IMR-90 (cell line): ENCODE data around the gene TPGS2.

Source experiments
- MAFK ChIP-seq: IDR thresholded peaks from 2 replicates; pipeline ENCODE4 v1.6.1; 2012; ENCODE audit warnings: low read depth, low read length, improper control_type of control experiment
- MAZ ChIP-seq: IDR thresholded peaks from 2 replicates; pipeline ENCODE4 v1.6.1; 2012; ENCODE audit warnings: low read depth, mild to moderate bottlenecking, low read length, improper control_type of control experiment, moderate library complexity, borderline replicate concordance
- TF ChIP-seq, protein P1 (sequence below): fragments of 150-350 bp; IDR thresholded peaks from 2 replicates; pipeline ENCODE4 v1.6.1; 2017; ENCODE audit warnings: mild to moderate bottlenecking, antibody characterized with exemption, low read length, low read depth
- TF ChIP-seq, protein P2 (sequence below): conservative IDR thresholded peaks from 2 replicates; pipeline ENCODE4 v1.5.1; 2012; ENCODE audit warnings: mild to moderate bottlenecking, low read depth, low read length, improper control_type of control experiment

DNA sequence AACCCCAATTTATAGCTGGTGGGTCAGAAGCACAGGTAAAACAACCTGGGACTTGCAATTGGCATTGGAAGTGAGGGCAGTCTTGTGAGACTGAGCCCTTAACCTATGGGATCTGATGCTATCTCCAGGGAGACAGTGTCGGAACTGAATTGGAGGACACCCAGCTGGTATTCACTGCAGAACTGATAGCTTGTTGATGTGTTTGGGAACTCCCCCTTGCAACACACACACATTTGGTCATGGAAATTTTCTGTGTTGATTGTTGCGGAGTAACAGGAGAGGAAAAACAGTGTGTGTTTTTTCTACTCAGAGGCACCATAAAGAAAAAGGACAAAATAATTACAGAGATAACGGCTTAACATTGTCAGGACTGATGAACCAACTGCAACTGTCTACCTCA is 16.1 kb downstream of the TPGS2 start:
- TF ChIP-seq, protein P1, sequence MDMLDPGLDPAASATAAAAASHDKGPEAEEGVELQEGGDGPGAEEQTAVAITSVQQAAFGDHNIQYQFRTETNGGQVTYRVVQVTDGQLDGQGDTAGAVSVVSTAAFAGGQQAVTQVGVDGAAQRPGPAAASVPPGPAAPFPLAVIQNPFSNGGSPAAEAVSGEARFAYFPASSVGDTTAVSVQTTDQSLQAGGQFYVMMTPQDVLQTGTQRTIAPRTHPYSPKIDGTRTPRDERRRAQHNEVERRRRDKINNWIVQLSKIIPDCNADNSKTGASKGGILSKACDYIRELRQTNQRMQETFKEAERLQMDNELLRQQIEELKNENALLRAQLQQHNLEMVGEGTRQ = no peak
- TF ChIP-seq, protein P2, sequence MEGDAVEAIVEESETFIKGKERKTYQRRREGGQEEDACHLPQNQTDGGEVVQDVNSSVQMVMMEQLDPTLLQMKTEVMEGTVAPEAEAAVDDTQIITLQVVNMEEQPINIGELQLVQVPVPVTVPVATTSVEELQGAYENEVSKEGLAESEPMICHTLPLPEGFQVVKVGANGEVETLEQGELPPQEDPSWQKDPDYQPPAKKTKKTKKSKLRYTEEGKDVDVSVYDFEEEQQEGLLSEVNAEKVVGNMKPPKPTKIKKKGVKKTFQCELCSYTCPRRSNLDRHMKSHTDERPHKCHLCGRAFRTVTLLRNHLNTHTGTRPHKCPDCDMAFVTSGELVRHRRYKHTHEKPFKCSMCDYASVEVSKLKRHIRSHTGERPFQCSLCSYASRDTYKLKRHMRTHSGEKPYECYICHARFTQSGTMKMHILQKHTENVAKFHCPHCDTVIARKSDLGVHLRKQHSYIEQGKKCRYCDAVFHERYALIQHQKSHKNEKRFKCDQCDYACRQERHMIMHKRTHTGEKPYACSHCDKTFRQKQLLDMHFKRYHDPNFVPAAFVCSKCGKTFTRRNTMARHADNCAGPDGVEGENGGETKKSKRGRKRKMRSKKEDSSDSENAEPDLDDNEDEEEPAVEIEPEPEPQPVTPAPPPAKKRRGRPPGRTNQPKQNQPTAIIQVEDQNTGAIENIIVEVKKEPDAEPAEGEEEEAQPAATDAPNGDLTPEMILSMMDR = no peak
- TF ChIP-seq MAZ = no peak
- TF ChIP-seq MAFK = no peak
